Mononuclear cell (primary cell): Measurements from ENCODE around the gene HAL. TPM values are rescaled to one million over a fixed set of nuclear protein-coding genes. Genes with fewer than 3 reads are reported as not detected.

Experiments
- H3K27me3 ChIP-seq: 2 replicates; pipeline ENCODE4 v1.6.0; 2011; ENCODE audit warnings: low read length, control low read depth; ENCODE audit not compliant: insufficient read depth
- H3K4me1 ChIP-seq: 2 replicates; pipeline ENCODE4 v1.5.1; 2011; ENCODE audit warnings: mild to moderate bottlenecking, low read length, control low read depth; ENCODE audit not compliant: insufficient read depth
- H3K4me3 ChIP-seq: 2 replicates; pipeline ENCODE4 v1.5.1; 2011; ENCODE audit warnings: mild to moderate bottlenecking, low read length, moderate library complexity
- H3K9me3 ChIP-seq: 2 replicates; pipeline ENCODE4 v1.5.1; 2011; ENCODE audit warnings: low read depth, mild to moderate bottlenecking, control low read depth, low read length
- total RNA-seq: library from RNA; depleted of rRNA; stranded (reverse); fragments of >200 nt; gene quantifications from one replicate; pipeline ENCODE4 v1.2.3, GENCODE V29; 2012

HAL gene
- total RNA-seq, 1 donor, result 2.1 TPM

- Histone ChIP-seq H3K4me3 (no peak overlapping the region), H3K4me1 (peaks cover 41% of the 10 kb centered on the region), H3K27me3 (no peaks in the 10 kb centered on the region), H3K9me3 (no peaks in the 10 kb centered on the region)
Measured at GRCh38 chr12:96028538-96028937, 32.4 kb upstream of the HAL start.

GRCh38 chr12:96026331-96026730, 30.2 kb upstream of the HAL start:
- H3K27me3 ChIP-seq, result no peaks in the 10 kb centered on the region
- H3K9me3 ChIP-seq, result no peaks in the 10 kb centered on the region
- H3K4me1 ChIP-seq, result peaks cover 42% of the 10 kb centered on the region
- H3K4me3 ChIP-seq, result no peak overlapping the region

DNA sequence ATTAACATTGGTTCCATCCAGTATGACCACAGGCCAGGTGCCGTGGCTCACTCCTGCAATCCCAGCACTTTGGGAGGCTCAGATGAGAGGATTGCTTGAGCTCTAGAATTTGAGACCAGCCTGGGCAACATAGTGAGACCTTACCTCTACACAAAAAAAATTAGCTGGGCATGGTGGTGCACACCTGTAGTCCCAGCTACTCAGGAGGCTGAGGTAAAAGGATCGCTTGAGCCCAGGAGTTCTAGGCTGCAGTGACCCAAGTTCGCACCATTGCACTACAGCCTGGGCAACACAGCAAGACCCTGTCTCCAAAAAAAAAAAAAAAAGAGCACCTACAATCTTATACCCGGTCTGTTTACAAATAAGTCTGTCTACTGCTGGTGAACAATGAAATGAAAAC, 29.4 kb upstream of the HAL start:
- Histone ChIP-seq H3K27me3 (no peaks in the 10 kb centered on the region), H3K4me1 (peaks cover 43% of the 10 kb centered on the region), H3K4me3 (no peak overlapping the region), H3K9me3 (no peaks in the 10 kb centered on the region)

DNA sequence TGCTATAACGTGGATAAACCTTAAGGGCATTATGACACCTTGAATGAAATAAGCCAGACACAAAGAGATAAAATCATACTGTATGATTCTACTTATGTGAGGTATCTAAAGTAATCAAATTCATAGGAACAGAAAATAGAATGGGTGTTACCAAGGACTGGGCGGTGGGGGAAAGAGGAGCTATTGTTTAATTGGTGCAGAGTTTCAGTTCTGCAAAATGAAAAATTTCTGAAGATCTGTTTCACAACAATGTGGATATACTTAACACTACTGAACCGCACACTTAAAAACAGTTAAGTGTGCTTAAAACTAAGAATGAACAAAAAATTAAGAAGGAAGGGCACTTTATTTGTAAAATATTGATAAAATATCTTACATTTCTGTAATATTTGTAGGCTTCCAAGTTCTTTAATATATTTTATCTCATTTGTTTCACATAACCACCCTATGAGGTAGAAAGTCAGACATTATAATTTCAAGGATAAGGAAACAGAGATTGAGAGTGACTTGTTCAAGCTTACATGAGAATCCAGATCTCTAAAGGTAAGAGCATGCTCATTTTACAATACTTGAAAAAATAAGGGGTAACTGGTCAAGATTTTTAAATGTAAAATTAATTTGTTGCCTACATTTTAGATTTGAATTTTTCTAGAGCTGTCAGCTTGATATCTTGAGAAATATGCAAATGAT, 24.3 kb upstream of the HAL start:
- Histone ChIP-seq H3K4me1 (peaks cover 27% of the 10 kb centered on the region), H3K27me3 (no peaks in the 10 kb centered on the region), H3K9me3 (no peaks in the 10 kb centered on the region), H3K4me3 (no peak overlapping the region)

DNA sequence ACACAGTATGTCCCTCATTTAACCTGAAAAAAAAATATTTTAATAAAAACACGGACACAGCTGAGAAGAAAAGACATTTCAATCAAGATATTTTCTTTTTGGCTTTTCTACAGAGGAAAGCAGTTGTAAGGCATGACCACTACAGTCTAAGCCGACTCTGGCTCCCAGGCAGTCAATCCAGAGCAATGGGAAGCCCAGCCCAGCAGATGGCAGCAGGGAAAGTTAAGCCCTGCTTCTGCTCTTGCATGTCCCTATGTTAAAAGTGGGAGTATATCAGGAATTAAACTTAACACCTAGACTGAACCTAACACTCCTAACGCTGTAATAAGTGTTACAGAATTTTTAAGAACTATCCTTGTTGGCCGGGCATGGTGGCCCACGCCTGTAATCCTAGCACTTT, 19.5 kb upstream of the HAL start:
- Histone ChIP-seq H3K4me3 (no peak overlapping the region), H3K4me1 (peaks cover 11% of the 10 kb centered on the region), H3K9me3 (no peaks in the 10 kb centered on the region)

DNA sequence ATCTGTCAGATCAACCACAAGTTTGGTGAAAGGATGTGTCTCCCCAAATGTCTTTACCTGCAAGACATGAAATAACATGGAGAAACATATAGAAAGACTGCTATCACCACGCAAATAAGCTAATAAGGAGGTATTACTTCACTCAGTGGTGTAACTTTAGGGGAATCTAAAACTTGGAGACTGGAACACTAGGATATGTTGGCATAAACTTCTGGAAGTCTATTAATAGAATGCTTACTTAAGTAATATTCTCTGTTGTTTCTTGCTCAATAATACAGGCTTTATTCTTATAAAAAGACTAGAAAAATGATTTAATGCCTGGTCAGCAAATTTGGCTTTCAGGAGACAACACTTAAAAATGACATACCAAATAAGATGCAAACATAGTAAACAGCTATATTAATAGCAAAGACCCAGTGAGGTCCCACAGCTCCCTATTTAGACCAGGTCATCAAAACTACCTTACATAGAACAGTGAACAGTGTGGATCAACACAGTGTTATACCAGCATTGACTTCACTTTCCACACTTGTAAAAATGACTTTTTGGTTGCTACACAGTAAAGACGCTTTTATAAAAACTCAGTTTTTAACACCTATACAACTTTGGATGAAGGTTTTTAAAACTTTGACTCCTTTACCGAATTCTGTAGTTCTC, 18.9 kb upstream of the HAL start:
- H3K27me3 ChIP-seq, result no peaks in the 10 kb centered on the region
- H3K4me3 ChIP-seq, result no peak overlapping the region
- H3K4me1 ChIP-seq, result peaks cover 9% of the 10 kb centered on the region
- no peaks in the 10 kb centered on the region for H3K9me3 ChIP-seq

More for the DNA sequence above, 19.5 kb upstream of the HAL start:
- no peaks in the 10 kb centered on the region for H3K27me3 ChIP-seq

DNA sequence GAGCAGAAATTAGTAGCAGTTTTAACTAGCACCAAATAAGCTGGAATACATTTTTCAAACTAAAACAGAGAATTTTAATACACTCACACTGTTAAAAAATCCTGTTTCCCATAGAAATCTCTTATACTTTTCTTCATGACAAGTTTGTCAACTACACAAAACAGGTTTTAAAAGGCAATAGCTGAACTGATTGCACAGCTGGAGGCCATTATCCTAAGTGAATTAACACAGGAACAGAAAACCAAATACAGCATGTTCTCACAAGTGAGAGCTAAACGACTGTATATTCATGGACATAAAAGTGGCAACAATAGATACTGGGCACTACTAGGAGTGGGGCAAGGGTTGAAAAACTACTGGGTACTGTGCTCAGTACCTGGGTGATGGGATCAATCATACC, 11.6 kb upstream of the HAL start:
- H3K4me3 ChIP-seq, result no peak overlapping the region
- no peaks in the 10 kb centered on the region for H3K27me3 ChIP-seq

GRCh38 chr12:96006727-96007126, 10.6 kb upstream of the HAL start:
- Histone ChIP-seq H3K4me1 (no peaks in the 10 kb centered on the region), H3K27me3 (no peaks in the 10 kb centered on the region), H3K4me3 (no peak overlapping the region), H3K9me3 (no peaks in the 10 kb centered on the region)

More for the DNA sequence above, 11.6 kb upstream of the HAL start:
- Histone ChIP-seq H3K9me3 (no peaks in the 10 kb centered on the region), H3K4me1 (no peaks in the 10 kb centered on the region)

DNA sequence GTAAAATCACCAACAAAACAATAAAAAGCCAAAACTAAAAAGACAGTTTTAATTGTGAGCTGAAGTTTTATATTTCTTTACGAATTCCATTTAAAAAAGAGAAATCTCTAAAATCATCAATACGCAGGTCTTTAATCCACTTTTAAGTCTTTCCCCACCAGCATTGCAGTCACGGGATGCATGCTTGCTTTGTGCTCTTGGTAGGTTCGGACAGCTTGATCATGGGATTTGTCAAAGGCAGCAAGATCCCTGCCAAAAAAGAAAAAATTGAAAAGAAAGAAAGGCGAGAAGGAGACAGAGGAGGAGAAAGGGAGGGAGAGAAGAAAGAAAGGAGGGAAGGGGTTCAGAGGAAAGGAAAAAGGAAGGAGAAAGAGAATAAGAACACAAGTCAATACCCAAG, 4.7 kb upstream of the HAL start:
- Histone ChIP-seq H3K4me3 (no peak overlapping the region), H3K9me3 (no peaks in the 10 kb centered on the region), H3K4me1 (peaks cover 31% of the 10 kb centered on the region), H3K27me3 (no peaks in the 10 kb centered on the region)

DNA sequence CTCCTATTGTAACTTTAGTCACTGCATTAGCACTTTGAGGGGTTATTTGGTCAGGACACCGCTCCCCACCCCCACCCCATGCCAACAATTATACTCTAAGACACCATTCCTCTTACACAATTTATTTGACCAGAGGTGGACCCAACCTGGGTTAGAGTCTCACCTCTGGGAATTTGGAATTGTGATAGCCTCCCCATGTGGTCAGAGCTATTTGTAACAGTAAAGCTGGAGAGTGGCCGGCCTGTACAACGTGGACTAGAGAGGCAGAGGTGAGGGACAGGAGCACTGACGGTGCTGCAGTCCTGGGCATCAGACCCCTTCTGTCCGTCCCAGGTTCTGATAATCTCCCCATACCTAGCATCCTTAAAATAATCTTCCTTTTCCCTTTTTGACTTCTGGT, 3.3 kb upstream of the HAL start:
- Histone ChIP-seq H3K4me1 (peaks cover 45% of the 10 kb centered on the region), H3K4me3 (no peak overlapping the region), H3K9me3 (no peaks in the 10 kb centered on the region), H3K27me3 (no peaks in the 10 kb centered on the region)

- Histone ChIP-seq H3K27me3 (no peaks in the 10 kb centered on the region), H3K9me3 (no peaks in the 10 kb centered on the region), H3K4me3 (no peak overlapping the region), H3K4me1 (peaks cover 51% of the 10 kb centered on the region)
Measured at GRCh38 chr12:95998611-95999286, 2.6 kb upstream of the HAL start.

GRCh38 chr12:95997911-95998510, 1.9 kb upstream of the HAL start:
- peaks cover 51% of the 10 kb centered on the region for H3K4me1 ChIP-seq
- no peaks in the 10 kb centered on the region for H3K27me3 ChIP-seq
- H3K4me3 ChIP-seq, result no peak overlapping the region
- H3K9me3 ChIP-seq, result no peaks in the 10 kb centered on the region

DNA sequence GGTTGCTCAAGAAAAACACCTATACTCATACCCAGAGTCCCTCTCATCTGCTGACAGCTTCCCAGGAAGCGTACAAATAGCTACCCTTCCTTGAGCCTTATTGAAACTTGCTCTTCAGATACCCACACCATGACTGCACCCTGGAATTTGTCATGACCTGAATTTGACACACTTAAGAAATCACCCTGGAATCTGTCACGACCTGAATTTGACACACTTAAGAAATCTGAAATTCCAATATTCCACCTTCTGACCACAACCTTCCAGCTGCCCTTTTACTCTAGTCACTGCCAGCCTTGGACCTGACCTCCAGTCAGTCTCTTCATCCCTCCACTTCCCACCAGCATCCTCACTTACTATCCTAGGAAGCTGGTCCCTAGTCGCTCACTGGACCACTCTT, 1.1 kb upstream of the HAL start:
- Histone ChIP-seq H3K4me1 (peaks cover 51% of the 10 kb centered on the region), H3K4me3 (no peak overlapping the region), H3K27me3 (no peaks in the 10 kb centered on the region), H3K9me3 (no peaks in the 10 kb centered on the region)

DNA sequence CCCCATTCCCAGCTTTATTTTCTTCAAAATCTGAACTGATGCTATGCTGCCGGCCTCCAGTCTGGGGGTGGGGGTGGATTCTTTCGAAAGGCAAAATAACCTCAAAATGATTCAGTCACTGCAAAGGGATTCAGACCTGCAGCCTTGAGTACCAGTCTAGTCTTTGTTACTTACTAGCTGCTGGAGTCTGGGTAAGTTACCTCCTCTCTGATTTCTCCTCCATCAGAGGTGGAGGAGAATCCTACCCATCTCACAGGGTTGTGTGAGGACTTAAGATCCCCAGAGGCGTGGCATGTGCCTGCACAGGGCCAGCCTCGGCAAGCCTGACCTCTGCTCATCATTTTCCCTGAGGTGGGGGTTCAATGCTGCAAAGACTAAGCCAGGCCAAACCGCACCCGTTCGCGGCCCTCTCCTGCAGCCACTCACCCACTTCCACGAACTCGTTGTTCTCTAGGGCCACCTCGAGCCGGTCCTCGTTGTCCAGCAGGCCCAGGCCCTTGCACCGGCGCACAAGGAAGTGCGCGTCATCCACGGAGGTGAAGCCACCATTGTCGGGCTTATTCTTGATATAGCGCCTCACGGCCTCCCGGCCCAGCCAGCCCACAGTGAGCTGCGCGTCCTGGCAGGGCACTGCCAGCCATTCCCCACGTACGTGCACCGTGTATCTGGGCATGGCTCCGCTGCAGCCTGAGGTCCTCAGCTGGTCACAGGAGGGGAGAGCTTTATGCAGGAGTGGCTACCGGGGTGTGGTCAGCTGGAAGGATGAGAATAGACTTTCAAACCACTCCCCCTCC, 709 bp downstream of the HAL start:
- H3K4me3 ChIP-seq, result peak overlapping the region; percentile 36
- H3K4me1 ChIP-seq, result peaks cover 51% of the 10 kb centered on the region

DNA sequence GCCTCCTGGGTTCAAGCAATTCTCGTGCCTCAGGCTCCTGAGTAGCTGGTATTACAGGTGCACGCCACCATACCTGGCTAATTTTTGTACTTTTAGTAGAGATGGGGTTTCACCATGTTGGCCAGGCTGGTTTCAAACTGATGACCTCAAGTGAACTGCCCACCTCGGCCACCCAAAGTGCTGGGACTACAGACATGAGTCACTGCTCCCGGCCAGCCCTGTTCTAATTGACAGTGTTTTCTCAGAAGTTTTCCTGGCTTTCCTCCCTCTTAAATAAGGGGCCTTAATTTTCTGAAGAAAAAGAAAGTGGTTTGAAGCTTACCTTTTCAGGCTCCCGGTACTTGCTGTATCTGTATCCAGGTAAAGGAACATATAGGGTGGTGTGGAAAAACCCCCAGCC, 1.7 kb downstream of the HAL start:
- H3K4me1 ChIP-seq, result peaks cover 56% of the 10 kb centered on the region

More for the DNA sequence above, 709 bp downstream of the HAL start:
- Histone ChIP-seq H3K27me3 (no peaks in the 10 kb centered on the region), H3K9me3 (no peaks in the 10 kb centered on the region)

More for the DNA sequence above, 1.7 kb downstream of the HAL start:
- H3K9me3 ChIP-seq, result no peaks in the 10 kb centered on the region
- no peak overlapping the region for H3K4me3 ChIP-seq
- H3K27me3 ChIP-seq, result no peaks in the 10 kb centered on the region
